ENCODE results near the gene OR12D2. TPM values are rescaled to one million over a fixed set of nuclear protein-coding genes. Genes with fewer than 3 reads are reported as not detected.
"Not testable (repeated sequence)": the region's sequence is repeated elsewhere in the genome, so short reads cannot be mapped to it uniquely, and the experiment has no call there.

Gene OR12D2, protein sequence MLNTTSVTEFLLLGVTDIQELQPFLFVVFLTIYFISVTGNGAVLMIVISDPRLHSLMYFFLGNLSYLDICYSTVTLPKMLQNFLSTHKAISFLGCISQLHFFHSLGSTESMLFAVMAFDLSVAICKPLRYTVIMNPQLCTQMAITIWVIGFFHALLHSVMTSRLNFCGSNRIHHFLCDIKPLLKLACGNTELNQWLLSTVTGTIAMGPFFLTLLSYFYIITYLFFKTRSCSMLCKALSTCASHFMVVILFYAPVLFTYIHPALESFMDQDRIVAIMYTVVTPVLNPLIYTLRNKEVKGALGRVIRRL
- not detected for polyA plus RNA-seq
- long read RNA-seq, donor 1, result 0 reads
- long read RNA-seq, donor 2, result 0 reads
- long read RNA-seq, donor 3, result 0 reads
- long read RNA-seq, donor 4, result 0 reads
- long read RNA-seq, donor 5, result 0 reads
- long read RNA-seq, donor 6, result 0 reads
- long read RNA-seq, donor 7, result 0 reads
- long read RNA-seq, donor 8, result 0 reads
- long read RNA-seq, donor 9, result 0 reads
- long read RNA-seq, donor 10, result 0 reads

DNA sequence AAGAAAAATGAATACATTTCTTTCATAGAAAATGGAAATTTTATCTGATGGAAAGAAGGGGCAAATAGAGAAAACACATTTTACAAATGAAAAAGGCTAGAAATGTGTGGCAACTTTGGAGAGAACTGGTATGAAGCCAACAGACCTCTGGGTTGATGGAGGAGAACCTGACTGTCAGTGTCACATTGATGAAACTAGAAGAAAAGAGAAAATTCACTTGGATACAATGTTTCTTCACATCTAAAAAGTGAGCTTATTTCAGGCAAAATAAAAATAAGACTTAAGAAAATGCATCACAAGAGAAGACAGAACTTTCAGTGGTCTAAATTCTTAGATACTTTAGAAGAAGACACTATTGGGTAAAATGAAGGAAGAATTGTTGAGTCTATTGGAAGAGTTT lies at the start of gene OR12D2:
Gene OR12D2, plus strand, starts transcription at position 301 of the 400 bp plus-strand sequence. CDS start 1,069 bp downstream, outside the sequence.
- no peak within 1 kb of the TSS for H3K27ac ChIP-seq (ENCODE audit: low read depth in 1 of 3, low read length in 2 of 3)
- FAIRE-seq, result no peak
- no peaks in the 10 kb centered on the region for H3K9me3 ChIP-seq (ENCODE audit: control insufficient read depth in 2 of 2, insufficient read depth in 1 of 2, low read depth in 1 of 2, low read length in 1 of 2)
- no peak for DNase-seq
- no peaks in the 10 kb centered on the region for H3K27me3 ChIP-seq (ENCODE audit: control insufficient read depth in 3 of 3, insufficient read depth in 3 of 3, low read length in 3 of 3)
- H3K36me3 ChIP-seq (ENCODE audit: control insufficient read depth in 3 of 3, insufficient read depth in 2 of 3, low read depth in 1 of 3, low read length in 3 of 3), result no peaks in the 10 kb centered on the region
- H3K4me1 ChIP-seq (ENCODE audit: control insufficient read depth in 3 of 3, insufficient read depth in 2 of 3, low read depth in 1 of 3, low read length in 2 of 3), result no peaks in the 10 kb centered on the region
- no peak within 1 kb of the TSS for H3K4me3 ChIP-seq (ENCODE audit: low read depth in 1 of 3, low read length in 3 of 3)

DNA sequence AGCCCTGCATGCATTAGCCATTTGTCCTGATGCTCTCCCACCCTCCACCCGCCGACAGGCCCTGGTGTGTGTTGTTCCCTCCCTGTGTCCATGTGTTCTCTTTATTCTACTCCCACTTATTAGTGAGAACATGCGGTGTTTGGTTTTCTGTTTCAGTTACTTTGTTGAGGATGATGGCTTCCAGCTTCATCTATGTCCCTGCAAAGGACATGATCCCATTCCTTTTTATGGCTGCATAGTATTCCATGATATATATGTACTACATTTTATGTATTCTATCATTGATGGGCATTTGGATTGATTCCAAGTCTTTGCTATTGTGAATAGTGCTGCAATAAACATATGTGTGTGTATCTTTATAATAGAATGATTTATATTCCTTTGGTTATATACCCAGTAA lies 46.1 kb upstream of the OR12D2 start:
- not testable (repeated sequence) for H3K27me3 ChIP-seq (ENCODE audit: control insufficient read depth in 3 of 3, insufficient read depth in 3 of 3, low read length in 3 of 3); H3K4me1 ChIP-seq (ENCODE audit: control insufficient read depth in 3 of 3, insufficient read depth in 2 of 3, low read depth in 1 of 3, low read length in 2 of 3)

DNA sequence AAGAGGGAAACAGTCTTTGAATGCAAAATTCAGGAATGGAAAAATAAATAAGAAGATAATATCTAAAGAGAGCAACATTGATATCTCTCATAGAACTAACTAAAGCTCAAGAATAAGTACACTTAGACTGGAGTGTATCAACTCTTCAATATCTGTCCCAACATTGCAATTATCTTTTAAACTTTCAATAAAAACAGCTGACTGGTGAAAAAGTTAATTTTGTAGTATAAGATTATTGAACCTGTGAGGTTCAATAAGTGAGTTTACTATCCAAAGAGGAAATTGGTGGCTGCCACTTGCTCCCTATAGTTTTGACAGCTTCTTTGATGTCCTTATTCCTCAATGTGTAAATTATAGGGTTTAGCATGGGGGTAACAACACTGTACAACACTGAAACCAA lies 40.5 kb upstream of the OR12D2 start:
- DNase-seq, result no peak
- no peak overlapping the region for H3K27ac ChIP-seq (ENCODE audit: low read depth in 1 of 3, low read length in 2 of 3)
- no peak overlapping the region for H3K4me3 ChIP-seq (ENCODE audit: low read depth in 1 of 3, low read length in 3 of 3)
- H3K9me3 ChIP-seq (ENCODE audit: control insufficient read depth in 2 of 2, insufficient read depth in 1 of 2, low read depth in 1 of 2, low read length in 1 of 2), result no peaks in the 10 kb centered on the region
- no peaks in the 10 kb centered on the region for H3K36me3 ChIP-seq (ENCODE audit: control insufficient read depth in 3 of 3, insufficient read depth in 2 of 3, low read depth in 1 of 3, low read length in 3 of 3)
- H3K4me1 ChIP-seq (ENCODE audit: control insufficient read depth in 3 of 3, insufficient read depth in 2 of 3, low read depth in 1 of 3, low read length in 2 of 3), result no peaks in the 10 kb centered on the region
- H3K27me3 ChIP-seq (ENCODE audit: control insufficient read depth in 3 of 3, insufficient read depth in 3 of 3, low read length in 3 of 3), result no peaks in the 10 kb centered on the region
- FAIRE-seq, result no peak

More for the DNA sequence above, 46.1 kb upstream of the OR12D2 start:
- H3K9me3 ChIP-seq (ENCODE audit: control insufficient read depth in 2 of 2, insufficient read depth in 1 of 2, low read depth in 1 of 2, low read length in 1 of 2); H3K36me3 ChIP-seq (ENCODE audit: control insufficient read depth in 3 of 3, insufficient read depth in 2 of 3, low read depth in 1 of 3, low read length in 3 of 3); H3K27ac ChIP-seq (ENCODE audit: low read depth in 1 of 3, low read length in 2 of 3); DNase-seq; H3K4me3 ChIP-seq (ENCODE audit: low read depth in 1 of 3, low read length in 3 of 3); FAIRE-seq: not testable (repeated sequence)
- 95 to 97% (median 96%) methylated on average over 3 of the region's 3 CpGs for WGBS, 3 donors

GRCh38 chr6:29355603-29356002 lies 39.8 kb upstream of the OR12D2 start:
- no peak for FAIRE-seq
- no peak for DNase-seq
- 35 to 49% (median 49%) methylated on average over 1 of the region's 1 CpG for whole genome bisulfite sequencing, 3 donors

DNA sequence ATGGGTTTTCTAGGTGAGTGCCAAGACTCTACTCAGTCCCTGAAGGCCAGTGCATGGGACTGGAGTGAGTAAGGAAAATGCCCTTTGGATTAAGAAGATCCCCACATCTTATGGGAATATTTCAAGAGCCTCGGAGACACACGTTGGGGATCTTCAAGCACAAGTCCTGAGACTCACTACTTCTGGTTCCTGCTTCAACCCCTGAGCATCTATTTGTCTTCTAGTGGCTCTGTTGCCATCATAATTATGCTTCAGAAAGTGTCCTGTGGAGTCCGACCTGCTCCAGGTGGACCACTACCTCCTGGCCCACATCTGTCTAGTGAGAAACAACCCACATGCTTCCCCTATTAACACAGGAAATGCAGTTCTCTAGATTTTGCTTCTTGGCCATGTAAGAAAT lies 26.7 kb upstream of the OR12D2 start, which contains the start of gene OR5V1:
Gene OR5V1, minus strand, starts transcription at position 101 of the 400 bp plus-strand sequence. CDS start 12,670 bp downstream, outside the sequence.
- FAIRE-seq (no peak), DNase-seq (no peak)
- Histone ChIP-seq H3K4me1 (ENCODE audit: control insufficient read depth in 3 of 3, insufficient read depth in 2 of 3, low read depth in 1 of 3, low read length in 2 of 3) (no peaks in the 10 kb centered on the region), H3K36me3 (ENCODE audit: control insufficient read depth in 3 of 3, insufficient read depth in 2 of 3, low read depth in 1 of 3, low read length in 3 of 3) (no peaks in the 10 kb centered on the region), H3K4me3 (ENCODE audit: low read depth in 1 of 3, low read length in 3 of 3) (no peak within 1 kb of the TSS), H3K27me3 (ENCODE audit: control insufficient read depth in 3 of 3, insufficient read depth in 3 of 3, low read length in 3 of 3) (no peaks in the 10 kb centered on the region), H3K27ac (ENCODE audit: low read depth in 1 of 3, low read length in 2 of 3) (no peak within 1 kb of the TSS), H3K9me3 (ENCODE audit: control insufficient read depth in 2 of 2, insufficient read depth in 1 of 2, low read depth in 1 of 2, low read length in 1 of 2) (no peaks in the 10 kb centered on the region)
- 77 to 83% (median 78%) methylated on average over 3 of the region's 3 CpGs for WGBS, 3 donors

More at GRCh38 chr6:29355603-29356002, 39.8 kb upstream of the OR12D2 start:
- Histone ChIP-seq H3K9me3 (ENCODE audit: control insufficient read depth in 2 of 2, insufficient read depth in 1 of 2, low read depth in 1 of 2, low read length in 1 of 2) (no peaks in the 10 kb centered on the region), H3K27me3 (ENCODE audit: control insufficient read depth in 3 of 3, insufficient read depth in 3 of 3, low read length in 3 of 3) (peaks cover 0 to 1% (median 0%) of the 10 kb centered on the region in 3 donors), H3K4me1 (ENCODE audit: control insufficient read depth in 3 of 3, insufficient read depth in 2 of 3, low read depth in 1 of 3, low read length in 2 of 3) (no peaks in the 10 kb centered on the region), H3K36me3 (ENCODE audit: control insufficient read depth in 3 of 3, insufficient read depth in 2 of 3, low read depth in 1 of 3, low read length in 3 of 3) (no peaks in the 10 kb centered on the region), H3K27ac (ENCODE audit: low read depth in 1 of 3, low read length in 2 of 3) (no peak overlapping the region), H3K4me3 (ENCODE audit: low read depth in 1 of 3, low read length in 3 of 3) (no peak overlapping the region)

- H3K4me3 ChIP-seq (ENCODE audit: low read depth in 1 of 3, low read length in 3 of 3), result no peak within 1 kb of the TSS
- H3K4me1 ChIP-seq (ENCODE audit: control insufficient read depth in 3 of 3, insufficient read depth in 2 of 3, low read depth in 1 of 3, low read length in 2 of 3), result no peaks in the 10 kb centered on the region
- no peaks in the 10 kb centered on the region for H3K9me3 ChIP-seq (ENCODE audit: control insufficient read depth in 2 of 2, insufficient read depth in 1 of 2, low read depth in 1 of 2, low read length in 1 of 2)
- FAIRE-seq, result no peak
- no peaks in the 10 kb centered on the region for H3K36me3 ChIP-seq (ENCODE audit: control insufficient read depth in 3 of 3, insufficient read depth in 2 of 3, low read depth in 1 of 3, low read length in 3 of 3)
- H3K27ac ChIP-seq (ENCODE audit: low read depth in 1 of 3, low read length in 2 of 3), result no peak within 1 kb of the TSS
- WGBS, 3 donors, result 89 to 95% (median 91%) methylated on average over 1 of the region's 1 CpG
- H3K27me3 ChIP-seq (ENCODE audit: control insufficient read depth in 3 of 3, insufficient read depth in 3 of 3, low read length in 3 of 3), result no peaks in the 10 kb centered on the region
- DNase-seq, result no peak
These were observed 20.2 kb upstream of the OR12D2 start, which contains the start of gene OR12D3 for GRCh38 chr6:29375191-29375590. TSS of gene OR12D3 (minus strand) at chr6:29375291. CDS start at chr6:29375287, 4 bp downstream.

GRCh38 chr6:29376003-29376402 lies 19.4 kb upstream of the OR12D2 start:
- no peak overlapping the region for H3K4me3 ChIP-seq (ENCODE audit: low read depth in 1 of 3, low read length in 3 of 3)
- no peaks in the 10 kb centered on the region for H3K9me3 ChIP-seq (ENCODE audit: control insufficient read depth in 2 of 2, insufficient read depth in 1 of 2, low read depth in 1 of 2, low read length in 1 of 2)
- no peak for DNase-seq
- no peaks in the 10 kb centered on the region for H3K27me3 ChIP-seq (ENCODE audit: control insufficient read depth in 3 of 3, insufficient read depth in 3 of 3, low read length in 3 of 3)
- H3K4me1 ChIP-seq (ENCODE audit: control insufficient read depth in 3 of 3, insufficient read depth in 2 of 3, low read depth in 1 of 3, low read length in 2 of 3), result no peaks in the 10 kb centered on the region
- no peak for FAIRE-seq
- H3K27ac ChIP-seq (ENCODE audit: low read depth in 1 of 3, low read length in 2 of 3), result no peak overlapping the region
- no peaks in the 10 kb centered on the region for H3K36me3 ChIP-seq (ENCODE audit: control insufficient read depth in 3 of 3, insufficient read depth in 2 of 3, low read depth in 1 of 3, low read length in 3 of 3)

GRCh38 chr6:29388533-29388932 lies 6.9 kb upstream of the OR12D2 start:
- Histone ChIP-seq H3K36me3 (ENCODE audit: control insufficient read depth in 3 of 3, insufficient read depth in 2 of 3, low read depth in 1 of 3, low read length in 3 of 3) (no peaks in the 10 kb centered on the region), H3K4me1 (ENCODE audit: control insufficient read depth in 3 of 3, insufficient read depth in 2 of 3, low read depth in 1 of 3, low read length in 2 of 3) (no peaks in the 10 kb centered on the region), H3K27me3 (ENCODE audit: control insufficient read depth in 3 of 3, insufficient read depth in 3 of 3, low read length in 3 of 3) (no peaks in the 10 kb centered on the region), H3K27ac (ENCODE audit: low read depth in 1 of 3, low read length in 2 of 3) (no peak overlapping the region), H3K4me3 (ENCODE audit: low read depth in 1 of 3, low read length in 3 of 3) (no peak overlapping the region), H3K9me3 (ENCODE audit: control insufficient read depth in 2 of 2, insufficient read depth in 1 of 2, low read depth in 1 of 2, low read length in 1 of 2) (no peaks in the 10 kb centered on the region)
- FAIRE-seq (no peak), DNase-seq (no peak)
- WGBS, 3 donors, result 47 to 69% (median 57%) methylated on average over 4 of the region's 4 CpGs
